H1 (cell line): ENCODE data around the gene SF3B3. TPM values are rescaled to one million over a fixed set of nuclear protein-coding genes. Genes with fewer than 3 reads are reported as not detected.

Experiments used
- CBX5 ChIP-seq: fragments of 300-800, 300-1000 bp; sonication (generic); IDR thresholded peaks from 2 replicates; pipeline ENCODE4 v1.7.1; 2016; ENCODE audit warnings: antibody characterized with exemption, low read length, low read depth
- EP300 ChIP-seq, 2 experiments: IDR thresholded peaks; 1 replicate in 1 of 2; 2 replicates in 1 of 2; pipeline ENCODE4 v1.6.1; 2011 to 2012; ENCODE audit warnings: low read depth in 2 of 2, low read length in 2 of 2, mild to moderate bottlenecking in 2 of 2, borderline replicate concordance in 1 of 2, inconsistent platforms in 1 of 2, moderate library complexity in 1 of 2
- GABPA ChIP-seq: IDR thresholded peaks from 2 replicates; pipeline ENCODE4 v1.6.1; 2011; ENCODE audit warnings: mild to moderate bottlenecking, low read length, moderate library complexity, borderline replicate concordance; ENCODE audit not compliant: insufficient read depth
- GTF2F1 ChIP-seq: IDR thresholded peaks from 2 replicates; pipeline ENCODE4 v1.6.1; 2012; ENCODE audit warnings: low read depth, low read length, improper control_type of control experiment, borderline replicate concordance
- JUN ChIP-seq: IDR thresholded peaks from 2 replicates; pipeline ENCODE4 v1.6.1; 2011; ENCODE audit warnings: low read depth, mild to moderate bottlenecking, improper control_type of control experiment, low read length
- TAF1 ChIP-seq: IDR thresholded peaks from 2 replicates; pipeline ENCODE4 v1.6.1; 2011; ENCODE audit warnings: mild to moderate bottlenecking, low read depth, low read length
- TCF12 ChIP-seq: IDR thresholded peaks from 2 replicates; pipeline ENCODE4 v1.6.1; 2011; ENCODE audit warnings: low read depth, mild to moderate bottlenecking, low read length
- YY1 ChIP-seq: IDR thresholded peaks from 2 replicates; pipeline ENCODE4 v1.6.1; 2011; ENCODE audit warnings: low read depth, mild to moderate bottlenecking, low read length
- polyA plus RNA-seq, 7 experiments: library from polyadenylated mRNA; depleted of rRNA in 3 of 7; stranded (reverse) in 5 of 7; unstranded in 2 of 7; fragments of >200 nt in 5 of 7; fragments of 200-250 nt in 2 of 7; gene quantifications; 1 replicate in 5 of 7; 2 replicates in 1 of 7; 4 replicates in 1 of 7; pipeline versions ENCODE4 v1.2.1 to v1.2.3, GENCODE V29; 2011 to 2013; ENCODE audit warnings: missing spikeins in 2 of 7, mixed read lengths in 2 of 7
- total RNA-seq: library from RNA; stranded (reverse); fragmentation: NEBNext Ultra II Directional; extraction: Animal tissue kit (Norgen Biotek cat#: 25700); gene quantifications from 2 replicates; pipeline ENCODE4 v1.2.1, GENCODE V29; 2021
- TF ChIP-seq, protein P1 (sequence below): fragments of 300-600 bp; sonication (generic); IDR thresholded peaks from 2 replicates; pipeline ENCODE4 v1.7.1; 2012; ENCODE audit warnings: low read length, moderate library complexity, mild to moderate bottlenecking, inconsistent platforms; ENCODE audit not compliant: insufficient replicate concordance

Gene SF3B3
- total and polyA plus RNA-seq, 2 of the 8 experiments (the other 6 are each of a cell fraction or from before 2014, with no cell fraction given): 241 to 521 TPM

DNA sequence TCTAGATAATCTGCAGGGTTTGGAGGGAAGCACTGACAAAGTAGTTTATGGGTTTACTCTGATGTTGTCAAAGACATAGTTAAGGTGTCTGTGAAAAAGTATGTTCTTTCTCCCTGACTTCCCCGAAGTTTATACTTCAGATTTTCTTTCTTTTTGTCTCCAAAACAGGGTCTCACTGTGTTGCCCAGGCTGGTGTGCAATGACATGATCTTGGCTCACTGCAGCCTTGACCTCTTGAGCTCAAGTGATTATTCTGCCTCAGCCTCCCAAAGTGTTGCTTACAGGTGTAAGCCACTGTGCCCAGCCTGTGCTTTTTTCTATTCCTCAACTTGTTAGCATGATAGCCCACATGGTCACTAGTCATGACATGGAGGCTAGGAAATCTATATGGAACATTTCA lies 20.9 kb downstream of the SF3B3 start (continued):
- TF ChIP-seq, protein P1, sequence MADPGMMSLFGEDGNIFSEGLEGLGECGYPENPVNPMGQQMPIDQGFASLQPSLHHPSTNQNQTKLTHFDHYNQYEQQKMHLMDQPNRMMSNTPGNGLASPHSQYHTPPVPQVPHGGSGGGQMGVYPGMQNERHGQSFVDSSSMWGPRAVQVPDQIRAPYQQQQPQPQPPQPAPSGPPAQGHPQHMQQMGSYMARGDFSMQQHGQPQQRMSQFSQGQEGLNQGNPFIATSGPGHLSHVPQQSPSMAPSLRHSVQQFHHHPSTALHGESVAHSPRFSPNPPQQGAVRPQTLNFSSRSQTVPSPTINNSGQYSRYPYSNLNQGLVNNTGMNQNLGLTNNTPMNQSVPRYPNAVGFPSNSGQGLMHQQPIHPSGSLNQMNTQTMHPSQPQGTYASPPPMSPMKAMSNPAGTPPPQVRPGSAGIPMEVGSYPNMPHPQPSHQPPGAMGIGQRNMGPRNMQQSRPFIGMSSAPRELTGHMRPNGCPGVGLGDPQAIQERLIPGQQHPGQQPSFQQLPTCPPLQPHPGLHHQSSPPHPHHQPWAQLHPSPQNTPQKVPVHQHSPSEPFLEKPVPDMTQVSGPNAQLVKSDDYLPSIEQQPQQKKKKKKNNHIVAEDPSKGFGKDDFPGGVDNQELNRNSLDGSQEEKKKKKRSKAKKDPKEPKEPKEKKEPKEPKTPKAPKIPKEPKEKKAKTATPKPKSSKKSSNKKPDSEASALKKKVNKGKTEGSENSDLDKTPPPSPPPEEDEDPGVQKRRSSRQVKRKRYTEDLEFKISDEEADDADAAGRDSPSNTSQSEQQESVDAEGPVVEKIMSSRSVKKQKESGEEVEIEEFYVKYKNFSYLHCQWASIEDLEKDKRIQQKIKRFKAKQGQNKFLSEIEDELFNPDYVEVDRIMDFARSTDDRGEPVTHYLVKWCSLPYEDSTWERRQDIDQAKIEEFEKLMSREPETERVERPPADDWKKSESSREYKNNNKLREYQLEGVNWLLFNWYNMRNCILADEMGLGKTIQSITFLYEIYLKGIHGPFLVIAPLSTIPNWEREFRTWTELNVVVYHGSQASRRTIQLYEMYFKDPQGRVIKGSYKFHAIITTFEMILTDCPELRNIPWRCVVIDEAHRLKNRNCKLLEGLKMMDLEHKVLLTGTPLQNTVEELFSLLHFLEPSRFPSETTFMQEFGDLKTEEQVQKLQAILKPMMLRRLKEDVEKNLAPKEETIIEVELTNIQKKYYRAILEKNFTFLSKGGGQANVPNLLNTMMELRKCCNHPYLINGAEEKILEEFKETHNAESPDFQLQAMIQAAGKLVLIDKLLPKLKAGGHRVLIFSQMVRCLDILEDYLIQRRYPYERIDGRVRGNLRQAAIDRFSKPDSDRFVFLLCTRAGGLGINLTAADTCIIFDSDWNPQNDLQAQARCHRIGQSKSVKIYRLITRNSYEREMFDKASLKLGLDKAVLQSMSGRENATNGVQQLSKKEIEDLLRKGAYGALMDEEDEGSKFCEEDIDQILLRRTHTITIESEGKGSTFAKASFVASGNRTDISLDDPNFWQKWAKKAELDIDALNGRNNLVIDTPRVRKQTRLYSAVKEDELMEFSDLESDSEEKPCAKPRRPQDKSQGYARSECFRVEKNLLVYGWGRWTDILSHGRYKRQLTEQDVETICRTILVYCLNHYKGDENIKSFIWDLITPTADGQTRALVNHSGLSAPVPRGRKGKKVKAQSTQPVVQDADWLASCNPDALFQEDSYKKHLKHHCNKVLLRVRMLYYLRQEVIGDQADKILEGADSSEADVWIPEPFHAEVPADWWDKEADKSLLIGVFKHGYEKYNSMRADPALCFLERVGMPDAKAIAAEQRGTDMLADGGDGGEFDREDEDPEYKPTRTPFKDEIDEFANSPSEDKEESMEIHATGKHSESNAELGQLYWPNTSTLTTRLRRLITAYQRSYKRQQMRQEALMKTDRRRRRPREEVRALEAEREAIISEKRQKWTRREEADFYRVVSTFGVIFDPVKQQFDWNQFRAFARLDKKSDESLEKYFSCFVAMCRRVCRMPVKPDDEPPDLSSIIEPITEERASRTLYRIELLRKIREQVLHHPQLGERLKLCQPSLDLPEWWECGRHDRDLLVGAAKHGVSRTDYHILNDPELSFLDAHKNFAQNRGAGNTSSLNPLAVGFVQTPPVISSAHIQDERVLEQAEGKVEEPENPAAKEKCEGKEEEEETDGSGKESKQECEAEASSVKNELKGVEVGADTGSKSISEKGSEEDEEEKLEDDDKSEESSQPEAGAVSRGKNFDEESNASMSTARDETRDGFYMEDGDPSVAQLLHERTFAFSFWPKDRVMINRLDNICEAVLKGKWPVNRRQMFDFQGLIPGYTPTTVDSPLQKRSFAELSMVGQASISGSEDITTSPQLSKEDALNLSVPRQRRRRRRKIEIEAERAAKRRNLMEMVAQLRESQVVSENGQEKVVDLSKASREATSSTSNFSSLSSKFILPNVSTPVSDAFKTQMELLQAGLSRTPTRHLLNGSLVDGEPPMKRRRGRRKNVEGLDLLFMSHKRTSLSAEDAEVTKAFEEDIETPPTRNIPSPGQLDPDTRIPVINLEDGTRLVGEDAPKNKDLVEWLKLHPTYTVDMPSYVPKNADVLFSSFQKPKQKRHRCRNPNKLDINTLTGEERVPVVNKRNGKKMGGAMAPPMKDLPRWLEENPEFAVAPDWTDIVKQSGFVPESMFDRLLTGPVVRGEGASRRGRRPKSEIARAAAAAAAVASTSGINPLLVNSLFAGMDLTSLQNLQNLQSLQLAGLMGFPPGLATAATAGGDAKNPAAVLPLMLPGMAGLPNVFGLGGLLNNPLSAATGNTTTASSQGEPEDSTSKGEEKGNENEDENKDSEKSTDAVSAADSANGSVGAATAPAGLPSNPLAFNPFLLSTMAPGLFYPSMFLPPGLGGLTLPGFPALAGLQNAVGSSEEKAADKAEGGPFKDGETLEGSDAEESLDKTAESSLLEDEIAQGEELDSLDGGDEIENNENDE: no peak
- TF ChIP-seq EP300 (IDR thresholded peaks at IDR 0.05; ENCODE audit: borderline replicate concordance in 1 of 2, low read depth in 2 of 2, low read length in 2 of 2) (no peak), TCF12 (no peak), TAF1 (no peak), GTF2F1 (no peak), GABPA (no peak), JUN (no peak), YY1 (no peak), CBX5 (no peak)
